ENCODE measurements around the gene CSNK1A1. TPM values are rescaled to one million over a fixed set of nuclear protein-coding genes. Genes with fewer than 3 reads are reported as not detected.
"Not testable (repeated sequence)": the region's sequence is repeated elsewhere in the genome, so short reads cannot be mapped to it uniquely, and the experiment has no call there.

The CSNK1A1 gene
- total RNA-seq (150 TPM), polyA plus RNA-seq (ENCODE audit: insufficient read depth in 1 of 8, insufficient read length in 8 of 8, low replicate concordance in 1 of 8) (100 to 1,000 TPM in 7 of 8 donors, 10 to 100 TPM in 1; 99.3 to 149 (median 132) TPM)
- long read RNA-seq, donor 1, full-length matches to known transcripts: 21 of 27 reads
- long read RNA-seq, donor 1, partial matches to known transcripts: 6 of 27 reads
- long read RNA-seq, donor 1, other reads (novel, unspliced or antisense): 0 of 27 reads
- long read RNA-seq, donor 2, full-length matches to known transcripts: 6 of 6 reads
- long read RNA-seq, donor 2, partial matches to known transcripts: 0 of 6 reads
- long read RNA-seq, donor 2, other reads (novel, unspliced or antisense): 0 of 6 reads
- long read RNA-seq, donor 3, full-length matches to known transcripts: 26 of 33 reads
- long read RNA-seq, donor 3, partial matches to known transcripts: 7 of 33 reads
- long read RNA-seq, donor 3, other reads (novel, unspliced or antisense): 0 of 33 reads
- long read RNA-seq, donor 4, full-length matches to known transcripts: 12 of 12 reads
- long read RNA-seq, donor 4, partial matches to known transcripts: 0 of 12 reads
- long read RNA-seq, donor 4, other reads (novel, unspliced or antisense): 0 of 12 reads
- long read RNA-seq, donor 5, full-length matches to known transcripts: 52 of 89 reads
- long read RNA-seq, donor 5, partial matches to known transcripts: 37 of 89 reads
- long read RNA-seq, donor 5, other reads (novel, unspliced or antisense): 0 of 89 reads
- long read RNA-seq, donor 6, full-length matches to known transcripts: 31 of 37 reads
- long read RNA-seq, donor 6, partial matches to known transcripts: 0 of 37 reads
- long read RNA-seq, donor 6, other reads (novel, unspliced or antisense): 6 of 37 reads
- long read RNA-seq, donor 7, full-length matches to known transcripts: 22 of 45 reads
- long read RNA-seq, donor 7, partial matches to known transcripts: 23 of 45 reads
- long read RNA-seq, donor 7, other reads (novel, unspliced or antisense): 0 of 45 reads
- long read RNA-seq, donor 8, full-length matches to known transcripts: 16 of 21 reads
- long read RNA-seq, donor 8, partial matches to known transcripts: 5 of 21 reads
- long read RNA-seq, donor 8, other reads (novel, unspliced or antisense): 0 of 21 reads
- long read RNA-seq, donor 9, full-length matches to known transcripts: 13 of 157 reads
- long read RNA-seq, donor 9, partial matches to known transcripts: 144 of 157 reads
- long read RNA-seq, donor 9, other reads (novel, unspliced or antisense): 0 of 157 reads
- long read RNA-seq, donor 10, full-length matches to known transcripts: 34 of 48 reads
- long read RNA-seq, donor 10, partial matches to known transcripts: 14 of 48 reads
- long read RNA-seq, donor 10, other reads (novel, unspliced or antisense): 0 of 48 reads
- long read RNA-seq, donor 11, full-length matches to known transcripts: 22 of 27 reads
- long read RNA-seq, donor 11, partial matches to known transcripts: 5 of 27 reads
- long read RNA-seq, donor 11, other reads (novel, unspliced or antisense): 0 of 27 reads

DNA sequence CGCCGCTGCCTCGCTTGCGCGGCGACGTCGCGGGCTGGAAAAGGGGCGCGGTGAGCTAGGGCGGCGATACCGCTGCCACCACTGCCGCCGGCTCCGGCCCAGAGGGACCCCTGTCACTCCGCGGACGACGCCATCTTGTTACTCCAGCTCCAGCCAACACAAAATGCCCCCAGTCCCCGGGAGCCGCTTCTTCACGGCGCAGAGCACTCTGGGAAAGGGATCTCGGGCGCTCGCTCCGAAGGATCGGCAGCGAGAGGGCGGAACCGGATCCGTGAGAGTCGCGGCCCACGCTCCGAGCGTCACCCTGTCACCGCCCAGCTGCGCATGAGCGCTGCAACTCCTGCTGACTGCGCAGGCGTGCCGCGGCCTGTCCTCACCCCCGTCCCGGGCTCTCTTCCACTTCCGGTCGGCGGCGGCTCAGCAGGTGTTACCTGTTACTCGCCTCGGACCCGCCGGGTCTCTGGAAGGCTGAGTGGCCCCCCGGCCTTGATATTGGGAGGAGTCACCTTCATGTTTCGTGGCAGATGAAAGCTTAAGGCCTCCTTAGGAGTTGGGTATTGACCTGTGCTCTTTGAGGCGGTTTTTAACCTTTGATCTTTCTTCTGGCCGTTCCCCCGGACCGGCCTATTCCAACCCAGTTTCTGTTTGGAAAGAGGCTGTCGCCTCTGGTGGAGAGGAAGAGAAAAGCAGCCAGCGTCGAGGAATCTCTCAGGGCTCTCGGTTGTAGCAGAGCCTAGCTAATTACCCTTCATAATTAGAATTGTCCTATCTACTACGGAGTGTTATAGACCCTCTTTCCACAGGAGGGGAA lies at the start of gene CSNK1A1:
Gene CSNK1A1, minus strand, starts transcription at position 213 of the 811 bp plus-strand sequence. CDS start 475 bp downstream, outside the sequence.
- no peaks in the 10 kb centered on the region for H3K9me3 ChIP-seq (replicated peaks; ENCODE audit: control insufficient read depth, low read depth, low read length)
- peaks cover 14% of the 10 kb centered on the region for H3K36me3 ChIP-seq (ENCODE audit: control insufficient read depth, insufficient read depth, low read length)
- no peaks in the 10 kb centered on the region for H3K27me3 ChIP-seq (ENCODE audit: control insufficient read depth, insufficient read depth, low read length)
- H3K27ac ChIP-seq (ENCODE audit: low read length): peak within 1 kb of the TSS; percentile 98
- WGBS (ENCODE audit: insufficient coverage): under 1% methylated on average over 44 of the region's 67 CpGs
- H3K4me1 ChIP-seq (ENCODE audit: control insufficient read depth, insufficient read depth, low read length): peaks cover 4% of the 10 kb centered on the region
- DNase-seq: peak; percentile 99
- peak within 1 kb of the TSS; percentile 99 for H3K4me3 ChIP-seq (ENCODE audit: low read length)

GRCh38 chr5:149600932-149601331 lies 49.7 kb upstream of the CSNK1A1 start:
- Histone ChIP-seq H3K4me3 (ENCODE audit: low read length) (no peak overlapping the region), H3K27me3 (ENCODE audit: control insufficient read depth, insufficient read depth, low read length) (no peaks in the 10 kb centered on the region), H3K9me3 (replicated peaks; ENCODE audit: control insufficient read depth, low read depth, low read length) (no peaks in the 10 kb centered on the region), H3K4me1 (ENCODE audit: control insufficient read depth, insufficient read depth, low read length) (peaks cover 2% of the 10 kb centered on the region), H3K27ac (ENCODE audit: low read length) (no peak overlapping the region), H3K36me3 (ENCODE audit: control insufficient read depth, insufficient read depth, low read length) (no peaks in the 10 kb centered on the region)
- 80% methylated on average over 1 of the region's 3 CpGs for WGBS (ENCODE audit: insufficient coverage)
- no peak for DNase-seq

GRCh38 chr5:149599375-149599774 lies 48.1 kb upstream of the CSNK1A1 start:
- no peak for DNase-seq
- Histone ChIP-seq H3K27ac (ENCODE audit: low read length) (no peak overlapping the region), H3K36me3 (ENCODE audit: control insufficient read depth, insufficient read depth, low read length) (no peaks in the 10 kb centered on the region), H3K4me3 (ENCODE audit: low read length) (no peak overlapping the region), H3K4me1 (ENCODE audit: control insufficient read depth, insufficient read depth, low read length) (no peaks in the 10 kb centered on the region), H3K9me3 (replicated peaks; ENCODE audit: control insufficient read depth, low read depth, low read length) (no peaks in the 10 kb centered on the region), H3K27me3 (ENCODE audit: control insufficient read depth, insufficient read depth, low read length) (no peaks in the 10 kb centered on the region)
- no CpG with 5 or more reads among the region's 4 CpGs for WGBS (ENCODE audit: insufficient coverage)

- Histone ChIP-seq H3K4me3 (ENCODE audit: low read length) (no peak overlapping the region), H3K36me3 (ENCODE audit: control insufficient read depth, insufficient read depth, low read length) (no peaks in the 10 kb centered on the region), H3K4me1 (ENCODE audit: control insufficient read depth, insufficient read depth, low read length) (no peaks in the 10 kb centered on the region), H3K9me3 (replicated peaks; ENCODE audit: control insufficient read depth, low read depth, low read length) (no peaks in the 10 kb centered on the region), H3K27ac (ENCODE audit: low read length) (no peak overlapping the region), H3K27me3 (ENCODE audit: control insufficient read depth, insufficient read depth, low read length) (no peaks in the 10 kb centered on the region)
- no peak for DNase-seq
- WGBS (ENCODE audit: insufficient coverage): 80% methylated on average over 2 of the region's 3 CpGs
These were observed 47.7 kb upstream of the CSNK1A1 start for GRCh38 chr5:149598966-149599365.

DNA sequence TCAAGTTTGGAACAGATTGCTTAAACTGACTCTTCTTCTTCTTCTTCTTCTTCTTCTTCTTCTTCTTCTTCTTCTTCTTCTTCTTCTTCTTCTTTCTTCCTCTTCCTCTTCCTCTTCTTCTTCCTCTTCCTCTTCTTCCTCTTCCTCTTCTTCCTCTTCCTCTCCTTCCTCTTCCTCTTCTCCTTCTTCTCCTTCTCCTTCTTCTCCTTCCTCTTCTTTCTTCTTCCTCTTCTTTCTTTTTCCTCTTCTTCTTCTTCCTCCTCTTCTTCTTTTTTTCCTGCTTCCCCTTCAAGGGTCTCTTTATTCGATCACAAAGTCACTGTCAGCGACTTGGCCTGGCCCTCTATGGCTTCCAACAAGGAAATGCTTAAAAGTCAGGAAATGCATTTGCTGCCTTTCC lies 47.0 kb upstream of the CSNK1A1 start:
- not testable (repeated sequence) for H3K9me3 ChIP-seq (replicated peaks; ENCODE audit: control insufficient read depth, low read depth, low read length); H3K4me3 ChIP-seq (ENCODE audit: low read length); DNase-seq; H3K36me3 ChIP-seq (ENCODE audit: control insufficient read depth, insufficient read depth, low read length); H3K27ac ChIP-seq (ENCODE audit: low read length); H3K4me1 ChIP-seq (ENCODE audit: control insufficient read depth, insufficient read depth, low read length); H3K27me3 ChIP-seq (ENCODE audit: control insufficient read depth, insufficient read depth, low read length)
- 93% methylated on average over 2 of the region's 2 CpGs for WGBS (ENCODE audit: insufficient coverage)

GRCh38 chr5:149597618-149598017 lies 46.4 kb upstream of the CSNK1A1 start:
- 96% methylated on average over 7 of the region's 7 CpGs for WGBS (ENCODE audit: insufficient coverage)
- no peaks in the 10 kb centered on the region for H3K36me3 ChIP-seq (ENCODE audit: control insufficient read depth, insufficient read depth, low read length)
- H3K27me3 ChIP-seq (ENCODE audit: control insufficient read depth, insufficient read depth, low read length): no peaks in the 10 kb centered on the region
- H3K4me1 ChIP-seq (ENCODE audit: control insufficient read depth, insufficient read depth, low read length): no peaks in the 10 kb centered on the region
- H3K9me3 ChIP-seq (replicated peaks; ENCODE audit: control insufficient read depth, low read depth, low read length): no peaks in the 10 kb centered on the region
- DNase-seq: no peak
- H3K27ac ChIP-seq (ENCODE audit: low read length): no peak overlapping the region
- no peak overlapping the region for H3K4me3 ChIP-seq (ENCODE audit: low read length)

GRCh38 chr5:149596712-149597111 lies 45.5 kb upstream of the CSNK1A1 start:
- H3K9me3 ChIP-seq (replicated peaks; ENCODE audit: control insufficient read depth, low read depth, low read length): no peaks in the 10 kb centered on the region
- peak overlapping the region; percentile 36 for H3K27ac ChIP-seq (ENCODE audit: low read length)
- WGBS (ENCODE audit: insufficient coverage): 66% methylated on average over 2 of the region's 2 CpGs
- DNase-seq: peak; percentile 20
- H3K4me3 ChIP-seq (ENCODE audit: low read length): no peak overlapping the region
- no peaks in the 10 kb centered on the region for H3K27me3 ChIP-seq (ENCODE audit: control insufficient read depth, insufficient read depth, low read length)
- no peaks in the 10 kb centered on the region for H3K4me1 ChIP-seq (ENCODE audit: control insufficient read depth, insufficient read depth, low read length)
- H3K36me3 ChIP-seq (ENCODE audit: control insufficient read depth, insufficient read depth, low read length): no peaks in the 10 kb centered on the region

DNA sequence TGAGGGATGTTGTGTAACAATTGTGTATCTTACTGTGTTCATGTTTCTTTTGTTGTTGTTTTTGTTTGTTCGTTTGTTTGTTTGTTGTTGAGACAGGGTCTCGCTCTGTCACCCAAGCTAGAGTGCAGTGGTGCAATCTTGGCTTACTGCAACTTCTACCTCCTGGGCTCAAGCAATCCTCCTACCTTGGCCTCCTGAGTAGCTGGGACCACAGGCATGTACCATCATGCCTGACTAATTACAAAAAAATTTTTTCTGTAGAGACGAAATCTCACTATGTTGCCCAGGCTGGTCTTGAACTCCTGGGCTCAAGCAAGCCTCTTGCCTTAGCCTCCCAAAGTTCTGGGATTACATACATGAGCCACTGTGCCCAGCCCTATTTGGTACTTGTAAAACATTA lies 43.9 kb upstream of the CSNK1A1 start:
- not testable (repeated sequence) for H3K27me3 ChIP-seq (ENCODE audit: control insufficient read depth, insufficient read depth, low read length); H3K9me3 ChIP-seq (replicated peaks; ENCODE audit: control insufficient read depth, low read depth, low read length); H3K4me3 ChIP-seq (ENCODE audit: low read length); H3K4me1 ChIP-seq (ENCODE audit: control insufficient read depth, insufficient read depth, low read length); H3K36me3 ChIP-seq (ENCODE audit: control insufficient read depth, insufficient read depth, low read length); DNase-seq; H3K27ac ChIP-seq (ENCODE audit: low read length)
- WGBS (ENCODE audit: insufficient coverage): 100% methylated on average over 1 of the region's 3 CpGs
